GM19193 (cell line): ENCODE results near the gene PRSS8.

Experiments used
- POLR2A ChIP-seq: IDR thresholded peaks from 4 replicates; pipeline ENCODE4 v1.6.1; 2011; ENCODE audit not compliant: insufficient read depth, insufficient read length; ENCODE audit errors: extremely low read depth

The PRSS8 gene

DNA sequence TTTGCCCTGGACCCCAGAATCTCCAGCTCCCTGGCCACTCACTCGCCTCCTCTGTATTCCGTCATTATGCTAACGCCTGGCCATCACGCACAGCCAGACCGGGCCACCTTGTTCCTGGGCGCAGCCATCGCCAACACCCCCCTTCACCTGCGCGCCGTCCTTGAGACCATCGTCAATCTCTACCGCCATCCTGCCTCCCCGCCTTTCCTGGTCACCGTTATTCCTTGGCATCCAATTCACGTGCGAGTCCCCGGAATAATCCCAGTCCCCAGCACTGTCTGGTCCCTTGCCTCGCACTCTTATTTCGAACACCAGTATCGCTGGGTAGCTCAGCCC lies 41.5 kb downstream of the PRSS8 start:
- TF ChIP-seq POLR2A: no peak

DNA sequence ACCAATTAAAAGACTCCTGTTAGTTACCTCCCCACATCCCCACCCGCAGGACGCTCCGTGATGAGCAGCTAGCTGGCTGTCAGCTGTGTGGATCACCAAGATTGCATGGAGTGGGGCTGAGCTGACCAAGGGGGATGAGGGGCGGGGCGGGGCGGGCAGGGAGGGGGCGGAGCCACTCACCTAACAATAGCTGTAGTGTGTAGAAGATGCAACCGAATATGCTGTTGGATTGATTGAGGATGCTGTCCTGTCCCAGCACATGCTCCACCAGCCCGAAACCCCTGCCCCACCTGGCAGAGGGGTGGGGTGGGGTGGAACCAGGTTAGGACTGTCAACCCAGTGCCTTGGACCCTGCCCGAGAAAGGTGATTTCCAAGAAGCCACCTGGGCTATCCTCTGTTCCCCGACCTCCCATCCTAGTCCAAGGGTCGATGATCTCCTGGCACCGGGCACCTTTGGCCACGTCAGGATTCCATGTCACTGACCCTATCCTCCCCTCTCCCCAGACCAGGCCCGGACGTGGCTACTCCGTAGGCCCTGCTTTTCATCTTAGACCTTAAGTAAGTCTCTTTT lies 42.3 kb downstream of the PRSS8 start:
- TF ChIP-seq POLR2A: no peak

DNA sequence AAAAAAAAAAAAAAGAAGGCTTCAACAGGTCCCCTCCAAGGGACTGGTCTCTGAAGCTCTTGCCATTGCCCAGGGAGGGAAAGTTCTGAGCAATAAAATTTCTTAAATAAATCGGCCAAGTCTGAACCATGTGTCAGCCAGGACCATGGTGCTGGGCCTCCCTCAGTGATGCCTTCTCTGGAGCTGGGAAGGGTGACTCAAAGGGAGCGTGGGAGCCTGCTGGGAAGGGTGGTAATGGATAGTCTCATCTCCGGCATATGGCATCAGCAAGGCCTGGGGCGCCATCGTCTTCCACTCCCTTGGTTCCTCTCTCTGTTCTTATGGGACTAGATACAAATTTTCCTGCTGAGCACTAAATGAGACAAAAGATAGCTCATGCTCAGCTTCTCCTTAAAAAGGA lies 43.2 kb downstream of the PRSS8 start:
- TF ChIP-seq POLR2A: no peak

DNA sequence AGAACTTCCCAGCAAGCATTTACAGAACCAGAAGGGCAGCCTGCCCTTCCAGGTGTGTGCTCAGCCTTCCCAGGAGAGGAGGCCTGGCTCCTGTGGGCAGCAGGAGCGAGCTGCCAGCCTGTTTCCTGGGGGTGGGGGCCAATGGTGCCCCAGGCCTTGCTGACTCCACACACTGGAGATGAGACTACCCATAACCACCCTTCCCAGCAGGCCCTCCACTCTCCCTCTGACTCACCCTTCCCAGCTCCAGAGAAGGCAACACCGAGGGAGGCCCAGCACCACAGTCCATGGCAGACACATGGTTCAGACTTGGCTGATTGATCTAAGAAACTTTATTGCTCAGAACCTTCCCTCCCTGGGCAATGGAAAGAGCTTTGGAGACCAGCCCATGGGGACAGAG lies 45.0 kb downstream of the PRSS8 start:
- TF ChIP-seq POLR2A: no peak

DNA sequence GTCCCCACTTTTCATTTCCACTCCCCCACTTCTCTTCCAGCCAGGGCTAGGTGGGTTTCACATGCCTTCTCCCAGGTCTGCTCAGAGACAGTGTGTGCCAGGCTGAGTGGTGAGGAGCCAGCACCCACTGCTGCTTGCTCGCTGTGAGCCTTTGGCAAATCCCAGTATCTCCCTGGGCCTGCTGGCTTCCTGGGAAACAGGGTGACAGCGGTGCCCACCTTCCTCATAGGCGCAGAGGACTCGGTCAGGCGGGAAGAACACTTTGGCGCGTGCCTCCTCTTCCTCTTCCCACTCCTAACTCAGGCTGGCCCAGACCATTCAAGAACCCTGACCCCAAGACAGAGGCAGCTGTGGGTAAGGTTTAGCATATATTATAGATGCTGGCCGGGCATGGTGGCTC lies 46.3 kb downstream of the PRSS8 start:
- TF ChIP-seq POLR2A: no peak

DNA sequence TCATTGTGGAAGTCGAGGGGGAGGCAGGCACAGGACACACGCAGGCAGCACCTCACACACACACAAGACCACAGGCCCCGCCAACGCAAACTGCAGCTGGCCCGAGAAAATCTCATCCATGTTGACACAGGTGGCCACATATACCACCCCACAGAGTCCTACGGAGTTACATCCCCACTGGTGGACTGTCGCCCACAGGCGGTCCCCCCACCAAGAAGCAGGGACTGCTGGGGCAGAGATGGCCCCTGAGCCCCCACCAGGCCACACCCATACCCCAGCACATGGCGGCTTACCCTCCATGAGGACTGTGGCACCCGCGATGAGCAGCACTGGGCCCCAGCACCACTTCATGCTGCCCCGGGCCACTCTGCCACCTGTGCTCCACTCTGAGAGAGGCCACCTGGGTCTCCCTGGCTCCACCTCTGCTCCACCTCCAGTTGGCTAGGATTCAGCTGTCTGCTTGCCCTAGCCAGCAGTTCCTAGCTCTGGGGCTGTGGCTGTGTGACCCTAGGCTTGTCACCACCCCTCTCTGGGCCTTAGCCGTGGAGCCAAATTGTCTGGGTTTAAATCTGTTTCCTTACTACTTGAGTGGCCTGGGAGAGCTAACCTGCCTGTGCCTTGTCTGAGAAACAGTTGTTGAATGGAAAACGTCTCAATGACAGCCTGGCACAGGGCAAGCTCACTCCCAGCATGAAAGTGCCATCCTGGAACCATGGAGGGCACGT lies 46.9 kb downstream of the PRSS8 start, which contains the start of gene PRSS53:
Gene PRSS53, minus strand, starts transcription at position 485 of the 725 bp plus-strand sequence. Its CDS starts 134 bp downstream, at position 351.
- TF ChIP-seq POLR2A: no peak

DNA sequence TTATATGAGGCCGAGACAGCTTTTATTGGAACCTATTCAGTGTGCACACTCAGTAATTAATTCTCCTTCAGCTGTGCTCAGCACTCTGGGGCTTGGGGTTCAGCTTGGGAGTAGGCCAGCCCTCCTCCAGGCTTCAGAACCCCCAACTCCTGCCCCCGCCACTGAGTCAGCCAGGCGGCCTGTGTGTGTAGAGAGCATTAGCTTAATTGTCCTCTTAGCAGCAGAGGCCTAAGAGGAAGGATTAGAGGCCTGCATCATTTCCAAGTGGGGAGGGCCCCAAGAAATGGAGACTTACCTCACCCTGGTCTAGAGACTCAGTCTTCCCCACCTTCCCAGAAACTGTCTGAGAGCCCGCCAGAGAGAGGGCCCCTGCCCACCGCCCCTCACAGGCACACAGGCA lies 47.6 kb downstream of the PRSS8 start:
- TF ChIP-seq POLR2A: no peak

DNA sequence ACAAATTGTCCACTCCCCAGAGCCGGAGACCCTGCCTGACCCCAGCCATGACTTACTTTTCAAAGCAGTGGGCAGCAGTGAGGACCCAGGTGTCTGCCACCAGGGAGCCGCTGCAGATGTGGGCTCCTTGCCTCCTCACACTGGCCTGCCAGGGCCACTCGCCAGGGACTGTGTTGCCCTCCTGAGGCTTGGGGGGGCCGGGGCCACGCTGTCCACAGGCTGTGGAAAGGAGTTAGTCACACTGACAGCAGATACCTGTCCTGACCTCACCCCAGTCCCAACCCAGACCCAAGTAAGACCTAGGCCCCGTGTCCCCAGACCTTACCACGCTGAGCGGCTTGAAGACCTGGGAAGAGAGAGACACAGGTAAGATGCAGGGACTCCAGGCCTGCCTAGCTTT lies 48.0 kb downstream of the PRSS8 start:
- TF ChIP-seq POLR2A: no peak

DNA sequence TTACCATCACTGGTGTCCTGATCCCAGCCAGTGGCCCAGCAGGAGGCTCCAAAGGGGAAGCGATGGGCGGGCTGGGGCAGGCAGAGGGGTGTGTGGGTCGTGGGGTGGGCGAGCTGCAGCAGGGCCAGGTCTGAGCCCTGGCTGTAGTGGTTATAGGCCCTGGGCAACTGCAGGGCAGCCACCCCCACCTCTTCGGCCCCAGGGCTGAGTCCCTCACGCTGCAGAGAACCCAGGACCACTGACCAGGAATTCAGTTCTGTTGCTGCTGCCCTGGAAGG lies 49.0 kb downstream of the PRSS8 start:
- no peak for TF ChIP-seq POLR2A

DNA sequence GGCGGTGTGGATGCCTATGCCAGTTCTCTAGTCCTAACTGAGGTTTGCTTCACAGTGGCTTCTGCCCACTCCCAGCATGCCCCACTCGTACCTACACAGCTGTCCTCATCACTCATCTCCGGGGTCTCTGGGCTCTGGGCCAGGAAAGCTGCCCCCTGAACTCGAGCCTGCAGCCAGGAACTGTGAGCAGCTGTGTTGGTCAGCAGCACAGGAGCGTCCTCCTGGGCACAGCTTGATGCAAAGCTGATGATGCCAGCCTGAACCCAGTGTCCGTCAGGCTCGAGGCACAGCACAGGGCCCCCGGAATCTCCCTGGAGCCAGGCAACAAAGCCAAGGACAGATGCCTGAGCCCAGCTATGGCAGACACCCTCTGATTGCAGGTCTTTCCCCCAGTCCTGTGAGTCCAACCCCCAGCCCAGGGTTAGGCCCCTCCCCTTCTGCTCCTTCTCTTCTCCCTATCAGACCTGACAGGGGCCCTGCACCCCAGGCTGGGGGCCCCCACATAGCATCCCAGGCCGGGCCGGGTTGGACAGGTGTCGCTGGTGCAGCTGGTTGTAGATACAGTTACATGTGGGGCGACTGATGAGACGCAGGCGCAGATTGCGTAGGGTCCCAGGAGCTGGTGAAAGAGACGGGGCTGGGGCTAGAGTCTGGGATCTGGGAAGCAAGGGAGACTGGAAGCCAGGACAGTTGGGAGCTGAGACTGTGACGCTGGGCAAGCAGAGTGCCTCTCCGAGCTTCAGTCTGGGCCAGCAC lies 49.5 kb downstream of the PRSS8 start:
- TF ChIP-seq POLR2A: no peak

DNA sequence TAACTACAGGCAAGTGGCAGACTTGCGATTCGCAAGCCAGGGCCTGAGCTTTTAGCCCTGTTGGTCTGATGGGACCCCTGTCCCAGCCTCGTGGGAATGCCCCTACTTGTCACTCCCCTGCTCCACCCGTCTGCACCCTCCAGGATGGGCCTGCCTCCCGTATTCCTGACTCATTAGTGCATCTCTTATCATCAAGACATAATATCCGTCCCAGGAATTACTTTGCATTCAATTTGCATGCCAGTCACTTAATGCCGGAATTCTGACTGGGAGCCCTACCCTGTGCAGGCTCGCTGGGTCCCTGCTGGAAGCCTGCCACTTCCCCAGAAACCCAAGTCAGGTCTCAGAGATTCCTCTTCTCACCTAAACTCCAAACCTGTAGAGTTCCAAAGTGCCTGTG lies 50.1 kb downstream of the PRSS8 start:
- TF ChIP-seq POLR2A: no peak

DNA sequence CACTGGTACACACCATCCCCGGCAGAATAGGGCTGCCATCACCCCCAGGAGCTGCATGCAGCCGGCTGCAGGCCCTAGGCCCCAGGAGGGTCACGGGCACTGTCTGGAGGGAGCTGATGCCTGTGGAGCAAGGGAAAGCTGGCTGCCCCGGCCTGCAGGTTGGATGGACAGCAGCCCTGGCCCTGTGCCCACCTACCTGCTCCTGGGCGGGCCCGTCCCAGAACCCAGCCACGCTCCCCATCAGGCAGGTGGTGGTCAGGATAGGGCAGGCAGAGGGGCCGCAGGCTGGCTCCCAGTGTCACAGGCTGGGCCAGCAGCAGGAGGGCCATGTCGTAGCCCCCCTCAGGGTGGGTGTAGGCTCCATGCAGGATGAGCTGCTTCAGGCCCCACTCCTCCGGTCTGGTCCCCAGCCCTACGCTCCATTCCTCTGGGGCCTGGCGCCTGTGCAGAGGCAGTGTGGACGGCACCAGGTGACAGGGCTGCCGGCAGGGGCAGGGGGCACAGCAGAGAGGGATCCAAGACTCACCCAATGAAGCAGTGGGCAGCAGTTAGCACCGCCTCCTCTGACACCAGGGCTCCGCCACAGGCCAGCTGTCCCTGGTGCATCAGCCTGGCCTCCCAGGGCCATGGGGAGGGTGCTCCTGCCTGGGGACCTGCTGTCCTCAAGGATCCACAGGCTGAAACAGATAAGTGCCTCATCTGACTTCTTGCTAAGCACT lies 50.8 kb downstream of the PRSS8 start:
- no peak for TF ChIP-seq POLR2A

DNA sequence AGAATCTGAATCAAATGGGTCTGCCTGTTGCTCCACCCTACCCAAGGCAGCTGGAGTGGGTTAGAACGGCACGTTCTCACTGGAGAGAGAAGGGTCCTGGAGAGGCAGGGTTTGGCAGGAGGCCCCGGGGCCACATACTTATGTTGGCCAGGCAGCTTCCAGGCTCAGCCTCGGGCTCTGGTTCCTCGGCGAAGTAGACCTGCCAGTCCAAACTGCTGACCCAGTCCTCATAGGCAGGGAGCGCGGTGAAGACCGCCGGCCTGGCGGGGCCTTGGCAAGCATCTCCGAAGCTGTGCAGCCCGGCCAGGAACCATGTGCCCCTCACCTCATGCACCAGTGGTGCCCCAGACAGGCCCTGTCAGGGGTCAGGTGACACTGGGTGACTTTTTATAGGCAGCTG lies 51.5 kb downstream of the PRSS8 start:
- TF ChIP-seq POLR2A: no peak

DNA sequence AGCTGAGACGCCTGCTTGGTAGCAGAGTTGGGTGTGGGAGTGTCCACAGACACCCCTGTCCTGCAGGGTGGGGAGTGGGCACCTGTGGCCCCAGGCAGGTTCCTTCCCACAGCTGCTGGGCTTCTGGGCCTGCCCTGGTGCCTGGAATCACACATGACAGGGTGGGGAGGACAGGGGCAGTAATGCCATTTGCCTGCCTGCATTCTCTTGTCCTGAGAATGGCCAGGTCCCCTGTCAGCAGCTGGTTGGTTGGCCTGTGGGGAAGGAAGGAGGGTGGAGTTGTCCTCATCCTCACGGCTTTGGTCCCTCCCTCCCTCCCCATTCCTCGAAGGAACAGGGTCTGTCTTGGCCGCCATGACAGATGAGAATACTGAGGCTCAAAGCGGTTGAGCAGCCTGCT lies 52.0 kb downstream of the PRSS8 start:
- TF ChIP-seq POLR2A: no peak

DNA sequence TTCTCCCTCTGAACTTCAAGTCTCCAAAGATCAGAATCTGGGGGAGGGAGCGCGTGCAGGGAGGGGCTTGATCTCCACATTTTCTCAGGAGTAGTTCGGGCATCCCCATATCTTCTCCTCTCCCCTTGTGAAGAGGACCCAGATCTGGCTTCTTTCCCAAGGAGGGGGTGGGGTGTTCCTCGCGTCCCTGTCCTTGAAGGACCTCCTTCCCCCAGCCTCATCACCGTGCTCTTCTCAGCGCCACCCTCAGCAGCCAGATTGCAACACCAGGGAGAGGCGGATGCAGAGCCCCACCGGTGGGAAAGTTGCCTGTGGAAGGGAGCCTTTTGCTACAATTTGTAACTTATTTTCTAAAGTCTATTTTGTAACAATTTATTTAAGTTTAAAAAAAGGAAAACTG lies 52.4 kb downstream of the PRSS8 start:
- TF ChIP-seq POLR2A: no peak
